MV-4-11 (cell line): ENCODE data around the gene MAN2B1.
"Not testable (repeated sequence)": the region's sequence is repeated elsewhere in the genome, so short reads cannot be mapped to it uniquely, and the experiment has no call there.

Experiments
- DNase-seq: peaks from one replicate; lab custom pipeline; 2025; lab: John Stamatoyannopoulos, UW

The MAN2B1 gene

DNA sequence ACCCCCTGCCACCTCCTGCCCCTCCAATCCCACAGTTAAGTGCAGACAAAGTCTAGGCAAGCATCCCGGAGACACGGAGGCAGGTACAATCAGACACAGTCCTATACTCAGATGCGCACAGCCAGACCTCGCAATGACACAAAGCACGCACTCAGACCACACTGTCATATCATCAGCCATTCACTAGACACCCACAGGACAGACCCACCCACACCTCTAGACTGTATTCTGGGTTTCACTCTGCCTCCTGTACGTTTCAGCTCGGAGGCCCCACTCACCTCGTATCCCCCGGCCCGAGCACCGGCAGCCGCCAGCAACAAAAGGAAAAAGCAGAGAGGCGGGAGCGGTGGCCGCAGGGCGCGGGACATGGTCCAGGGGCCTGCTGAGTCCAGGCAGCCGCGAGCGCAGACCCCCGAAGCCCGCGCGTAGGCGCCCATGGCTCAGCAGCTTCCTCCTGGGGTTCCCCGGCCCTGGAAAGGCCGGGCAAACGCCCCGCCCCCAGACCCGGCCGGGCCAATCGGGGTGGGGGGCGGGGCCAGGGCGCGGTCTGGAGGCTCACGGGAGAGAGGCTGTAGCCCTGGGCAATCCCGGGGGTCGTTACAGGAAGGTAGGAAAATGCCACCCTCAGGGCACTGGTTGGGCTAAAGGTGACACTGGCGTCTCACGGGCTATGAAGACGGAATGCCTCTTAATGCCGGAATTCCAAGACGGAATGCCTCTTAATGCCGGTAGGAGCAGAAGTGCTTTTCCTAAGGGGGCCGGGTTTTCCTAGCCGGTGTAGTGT, at the start of gene MAN2B1, which contains the start of gene WDR83:
Gene MAN2B1 (minus strand): TSS at position 478 of the 784 bp plus-strand sequence. CDS start 41 bp downstream, at position 437.
Gene WDR83 (plus strand): TSS at position 543 of the 784 bp plus-strand sequence. CDS start 2,984 bp downstream, outside the sequence.
- DNase-seq = peak; percentile 81

DNA sequence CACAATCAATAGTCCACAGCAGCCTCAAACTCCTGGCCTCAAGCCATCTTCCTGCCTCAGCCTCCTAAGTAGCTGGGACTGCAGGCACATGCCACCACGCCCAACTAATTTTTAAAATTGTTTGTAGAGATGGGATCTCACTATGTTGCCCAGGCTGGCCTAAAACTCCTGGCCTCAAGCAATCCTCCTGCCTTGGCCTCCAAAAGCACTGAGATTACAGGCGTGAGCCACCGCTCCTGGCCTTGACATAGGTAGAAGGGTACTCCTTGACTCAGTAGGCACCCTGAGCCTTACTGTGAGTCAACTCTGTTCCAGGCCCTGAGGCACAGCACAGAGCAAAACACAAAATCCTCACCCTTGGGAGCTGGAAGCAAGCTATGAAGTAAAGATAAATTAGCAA, 49.4 kb upstream of the MAN2B1 start:
- DNase-seq = no peak

DNA sequence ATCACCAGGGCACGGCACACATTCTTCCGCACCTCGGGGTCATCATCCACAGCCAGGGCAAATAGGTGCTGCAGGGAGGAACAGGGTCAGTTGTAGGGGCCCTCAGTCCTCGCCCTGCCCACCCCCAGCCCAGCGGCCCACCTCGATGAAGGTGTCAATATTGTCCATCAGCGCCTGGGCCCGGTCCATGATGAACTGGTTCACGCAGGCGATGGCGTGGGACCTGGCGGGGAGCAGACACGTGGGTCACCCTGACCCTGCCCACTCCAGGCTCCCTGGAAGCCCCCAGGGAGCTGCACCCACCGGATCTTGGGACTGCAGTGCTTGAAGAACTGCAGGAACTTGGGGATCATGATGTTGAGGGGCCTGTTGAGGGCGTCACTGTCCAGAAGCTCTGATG, 48.6 kb upstream of the MAN2B1 start:
- no peak for DNase-seq

DNA sequence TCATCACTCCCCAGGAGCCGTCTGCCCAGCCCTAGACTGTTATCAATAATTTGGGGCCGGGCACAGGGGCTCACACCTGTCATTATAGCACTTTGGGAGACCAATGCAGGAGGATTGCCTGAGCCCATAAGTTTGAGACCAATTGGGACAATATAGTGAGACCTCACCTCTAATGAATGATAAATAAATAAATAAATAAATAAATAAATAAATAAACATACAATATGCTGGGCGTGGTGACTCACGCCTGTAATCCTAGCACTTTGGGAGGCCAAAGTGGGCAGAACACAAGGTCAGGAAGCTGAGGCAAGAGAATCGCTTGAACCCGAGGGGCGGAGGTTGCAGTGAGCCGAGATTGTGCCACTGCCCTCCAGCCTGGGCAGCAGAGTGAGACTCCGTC, 46.8 kb upstream of the MAN2B1 start:
- DNase-seq = not testable (repeated sequence)

DNA sequence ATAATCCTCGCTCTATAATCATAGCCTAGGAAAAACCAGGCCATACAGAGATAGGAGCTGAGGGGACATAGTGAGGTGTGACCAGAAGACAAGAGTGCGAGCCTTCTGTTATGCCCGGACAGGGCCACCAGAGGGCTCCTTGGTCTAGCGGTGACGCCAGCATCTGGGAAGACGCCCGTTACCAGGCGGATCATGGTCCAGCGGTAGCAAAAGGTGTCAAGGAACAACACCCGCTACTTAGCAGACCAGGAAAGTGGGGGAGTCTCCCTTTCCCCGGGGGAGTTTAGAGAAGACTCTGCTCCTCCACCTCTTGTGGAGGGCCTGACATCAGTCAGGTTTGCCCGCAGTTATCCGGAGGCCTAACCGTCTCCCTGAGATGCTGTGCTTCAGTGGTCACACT, 45.5 kb upstream of the MAN2B1 start:
- not testable (repeated sequence) for DNase-seq

DNA sequence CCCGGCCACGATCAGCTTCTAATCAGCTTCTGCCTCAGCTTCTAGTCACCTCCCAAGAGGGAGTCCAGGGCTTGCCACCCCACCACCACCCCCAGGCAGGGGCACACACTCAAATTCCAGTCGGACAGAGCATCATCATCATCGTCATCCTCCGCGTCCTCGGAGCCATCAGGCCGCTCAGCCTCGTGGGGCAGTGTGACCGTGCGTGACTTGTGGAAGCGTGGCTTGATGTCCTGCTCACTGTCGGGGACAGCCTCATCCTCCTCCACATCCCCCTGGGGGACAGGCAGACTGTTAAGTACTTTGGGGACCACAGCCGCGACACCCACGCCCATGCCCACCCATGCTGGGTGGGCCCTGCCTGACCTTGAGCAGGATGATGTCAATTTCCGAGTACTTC, 44.6 kb upstream of the MAN2B1 start:
- DNase-seq = no peak

DNA sequence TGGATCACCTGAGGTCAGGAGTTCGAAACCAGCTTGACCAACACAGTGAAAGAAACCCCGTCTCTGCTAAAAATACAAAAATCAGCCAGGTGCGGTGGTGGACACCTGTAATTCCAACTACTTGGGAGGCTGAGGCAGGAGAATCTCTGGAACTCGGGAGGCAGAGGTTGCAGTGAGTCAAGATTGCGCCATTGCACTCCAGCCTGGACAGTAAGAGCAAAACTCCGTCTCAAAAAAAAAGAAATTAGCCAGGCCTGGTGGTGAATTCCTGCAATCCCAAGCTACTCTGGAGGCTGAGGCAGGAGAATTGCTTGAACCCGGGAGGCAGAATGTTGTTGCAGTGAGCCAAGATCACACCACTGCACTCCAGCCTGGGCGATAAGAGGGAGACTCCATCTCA, 42.1 kb upstream of the MAN2B1 start:
- DNase-seq = no peak

DNA sequence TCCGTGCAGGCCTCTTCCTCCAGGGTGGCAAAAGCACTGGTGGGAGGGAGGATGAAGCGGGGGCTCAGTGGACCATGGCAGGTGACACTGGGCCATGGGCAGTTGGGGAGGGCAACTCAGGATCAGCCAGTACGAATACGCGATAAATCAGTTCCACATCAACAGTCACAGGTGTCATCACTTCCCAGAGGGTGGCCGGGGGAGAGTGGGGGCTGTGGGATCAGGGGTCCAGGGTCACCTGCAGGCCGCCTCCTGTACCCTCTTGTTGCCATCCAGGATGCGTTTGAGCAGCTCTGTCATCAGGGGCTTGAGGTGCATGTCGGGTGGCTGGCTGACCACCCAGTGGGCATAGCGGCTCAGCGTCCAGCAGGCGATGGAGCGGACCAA, 39.8 kb upstream of the MAN2B1 start:
- DNase-seq = no peak

DNA sequence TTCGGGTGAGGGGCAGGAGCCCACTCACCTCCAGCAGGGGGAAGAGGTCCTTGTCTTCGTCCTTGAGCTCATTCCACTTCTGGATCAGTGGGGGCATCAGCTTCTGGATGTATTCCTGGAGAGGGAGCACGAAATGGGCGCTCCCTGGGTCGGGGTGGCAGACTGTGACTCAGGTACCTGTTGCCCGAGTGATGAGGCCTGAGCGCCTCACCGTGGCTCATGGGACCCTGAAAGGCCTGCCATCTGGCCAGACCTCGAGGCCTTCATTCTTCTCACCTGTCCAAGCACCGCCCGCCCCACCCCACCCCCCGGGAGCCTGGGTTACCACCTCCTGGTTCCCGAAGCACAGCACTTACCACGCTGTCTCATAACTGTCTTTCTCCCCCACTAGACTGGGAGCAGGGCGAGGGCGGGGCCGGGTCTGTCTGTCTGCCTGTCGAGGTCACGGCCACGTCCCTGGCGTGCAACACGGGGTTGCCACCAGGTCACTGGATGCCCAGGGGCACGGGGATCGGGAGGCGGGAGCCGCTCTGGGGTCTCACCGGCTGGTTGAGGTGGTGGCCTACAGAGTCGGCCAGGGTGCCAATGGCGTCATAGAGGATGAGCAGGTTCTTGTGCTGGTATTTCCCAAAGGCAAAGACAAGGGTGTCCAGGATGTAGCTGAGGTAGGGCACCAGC, 39.3 kb upstream of the MAN2B1 start:
- DNase-seq = no peak

DNA sequence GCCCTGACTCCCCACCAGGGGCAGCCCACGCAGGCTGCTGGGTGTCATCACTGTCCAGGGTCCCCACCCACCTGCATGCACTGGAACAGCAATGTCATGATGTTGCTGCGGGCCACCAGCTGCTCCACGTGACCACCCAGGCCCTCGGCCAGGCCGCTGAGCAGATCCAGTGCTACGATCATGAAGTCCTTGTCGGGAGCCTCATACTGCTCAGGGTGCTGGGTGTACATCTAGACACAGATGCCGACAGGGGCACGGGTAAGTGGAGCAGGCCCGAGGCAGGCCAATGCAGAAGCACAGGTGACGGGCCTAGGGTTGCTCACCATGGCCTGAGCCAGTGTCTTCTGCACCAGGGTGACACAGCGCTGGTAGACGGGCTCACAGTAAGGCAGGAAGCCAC, 38.6 kb upstream of the MAN2B1 start:
- no peak for DNase-seq

DNA sequence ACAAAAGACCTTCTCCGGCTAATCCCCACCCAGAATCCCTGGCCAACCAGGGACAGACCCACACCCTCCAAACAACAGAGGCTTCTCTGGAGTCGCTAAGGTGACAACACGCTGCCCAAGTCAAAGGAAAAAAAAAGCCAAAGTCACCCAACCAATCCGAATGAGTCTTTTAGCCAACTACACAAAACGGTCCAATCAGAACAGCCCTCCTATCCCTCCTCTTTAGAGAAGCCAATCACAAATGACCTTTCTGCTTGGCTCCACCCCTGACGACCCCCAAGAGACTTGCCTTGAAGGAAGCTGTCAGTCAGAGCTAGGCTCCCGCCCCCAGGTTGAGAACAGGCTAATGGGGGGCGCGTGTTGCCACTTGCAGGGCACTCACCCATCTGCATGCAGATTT, 36.5 kb upstream of the MAN2B1 start:
- DNase-seq = peak; percentile 68

DNA sequence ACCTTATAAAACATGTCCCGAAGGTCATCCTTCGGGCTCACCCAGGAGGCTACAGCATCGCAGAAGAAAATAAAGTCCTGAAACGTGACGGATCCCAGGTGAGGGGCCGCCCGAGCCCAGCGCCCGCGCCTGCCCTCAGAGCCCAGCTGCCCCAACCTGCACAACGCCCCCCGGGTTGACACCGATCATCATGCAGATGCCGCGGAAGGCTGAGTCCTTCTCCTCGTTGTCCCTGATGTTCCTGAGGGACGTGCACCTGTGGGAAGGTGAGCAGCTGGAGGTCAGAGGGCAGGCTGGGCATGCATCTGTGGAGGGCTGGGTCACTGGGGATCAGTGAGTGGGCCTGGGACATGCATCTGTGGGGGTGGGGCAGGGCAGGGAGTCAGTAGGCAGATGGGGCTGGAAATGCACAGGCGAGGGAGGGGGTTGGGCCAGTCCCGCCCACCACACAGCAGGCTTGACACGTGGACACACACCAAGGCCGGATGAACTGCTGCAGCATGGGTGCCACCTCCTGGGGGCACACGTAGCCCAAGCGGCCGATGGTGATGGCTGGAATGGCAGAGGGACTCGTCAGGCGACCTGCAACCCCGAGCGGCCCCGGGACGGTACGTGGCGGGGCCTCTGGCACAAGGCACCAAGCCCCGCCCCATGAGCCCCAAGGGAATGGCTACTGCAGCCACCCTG, 35.2 kb upstream of the MAN2B1 start:
- DNase-seq = no peak

DNA sequence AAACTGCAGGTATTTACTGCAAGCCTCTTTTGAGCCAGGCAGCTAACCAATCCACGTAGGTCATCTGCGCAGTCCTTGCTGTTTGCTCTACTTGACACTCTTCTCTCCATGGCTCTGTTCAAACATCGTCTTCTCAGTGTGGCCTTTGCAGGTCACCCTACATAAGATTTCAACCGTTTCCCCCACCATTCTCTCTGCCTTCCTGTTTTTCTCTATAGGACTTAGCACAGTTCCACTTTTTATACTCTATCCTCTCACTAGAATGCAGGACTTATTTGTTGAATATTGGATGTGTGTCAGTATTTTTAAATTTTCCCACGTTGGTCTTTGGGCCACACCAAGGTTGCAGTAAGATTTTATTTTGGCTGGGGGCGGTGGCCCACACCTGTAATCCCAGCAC, 31.6 kb upstream of the MAN2B1 start:
- DNase-seq = peak; percentile 45

DNA sequence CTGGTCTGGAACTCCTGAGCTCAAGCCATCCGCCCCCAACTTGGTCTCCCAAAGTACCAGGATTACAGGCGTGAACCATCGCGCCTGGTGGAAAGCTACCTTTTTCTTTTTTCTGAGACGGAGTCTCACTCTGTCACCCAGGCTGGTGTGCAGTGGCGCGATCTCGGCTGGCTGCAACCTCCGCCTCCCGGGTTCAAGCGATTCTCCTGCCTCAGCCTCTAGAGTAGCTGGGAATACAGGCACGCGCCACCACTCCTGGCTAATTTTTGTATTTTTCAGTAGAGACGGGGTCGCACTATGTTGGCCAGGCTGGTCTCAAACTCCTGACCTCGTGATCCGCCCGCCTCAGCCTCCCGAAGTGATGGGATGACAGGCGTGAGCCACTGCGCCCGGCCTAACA, 30.9 kb upstream of the MAN2B1 start:
- DNase-seq = not testable (repeated sequence)

DNA sequence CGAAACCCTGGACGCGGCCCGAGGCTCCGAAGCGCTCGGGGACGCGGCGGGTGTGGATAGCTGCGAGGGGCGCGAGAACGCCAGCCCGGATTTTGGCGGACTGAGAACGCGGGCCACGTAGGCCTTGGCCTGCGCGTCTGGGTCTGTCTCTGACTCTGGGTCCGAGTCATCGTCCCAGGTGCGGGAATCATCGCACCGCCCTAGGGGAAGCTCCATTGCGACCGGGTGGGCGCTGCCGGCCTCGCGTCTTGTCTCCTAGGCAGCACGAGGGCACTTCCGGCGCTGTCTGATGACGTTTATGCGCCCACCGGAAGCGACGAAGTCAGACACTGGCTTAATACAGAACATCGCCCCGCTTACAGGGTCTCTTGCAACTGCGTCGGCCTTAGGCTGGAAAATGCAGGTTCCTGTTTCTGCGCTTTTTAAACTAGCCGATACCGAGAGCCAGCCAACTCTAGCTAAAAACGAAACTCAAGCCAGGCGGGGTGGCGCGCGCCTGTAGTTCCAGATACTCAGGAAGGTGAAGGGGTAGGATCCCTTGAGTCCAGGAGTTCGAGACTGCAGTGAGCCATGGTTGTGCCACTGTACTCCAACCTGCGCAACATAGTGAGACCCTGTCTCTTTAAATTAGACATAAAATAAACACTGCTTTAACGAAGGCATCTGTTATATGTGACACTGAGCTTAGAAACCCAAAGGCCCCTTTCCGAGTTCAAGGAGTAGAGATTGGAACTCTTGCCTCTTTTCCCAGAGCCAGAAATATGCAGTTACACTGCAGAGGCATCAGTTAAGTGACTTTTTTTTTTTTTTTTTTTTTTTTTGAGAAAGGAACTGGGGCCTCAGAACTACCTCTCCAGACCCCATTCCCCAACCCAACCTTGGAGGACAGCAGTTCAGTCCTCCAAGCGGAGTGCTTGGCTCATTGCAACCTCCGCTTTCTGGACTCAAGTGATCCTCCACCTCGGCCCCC, 30.1 kb upstream of the MAN2B1 start, which contains the start of gene FBXW9:
Gene FBXW9 (minus strand): TSS at position 266 of the 970 bp plus-strand sequence. CDS start 50 bp downstream, at position 216.
- DNase-seq = peak; percentile 99

DNA sequence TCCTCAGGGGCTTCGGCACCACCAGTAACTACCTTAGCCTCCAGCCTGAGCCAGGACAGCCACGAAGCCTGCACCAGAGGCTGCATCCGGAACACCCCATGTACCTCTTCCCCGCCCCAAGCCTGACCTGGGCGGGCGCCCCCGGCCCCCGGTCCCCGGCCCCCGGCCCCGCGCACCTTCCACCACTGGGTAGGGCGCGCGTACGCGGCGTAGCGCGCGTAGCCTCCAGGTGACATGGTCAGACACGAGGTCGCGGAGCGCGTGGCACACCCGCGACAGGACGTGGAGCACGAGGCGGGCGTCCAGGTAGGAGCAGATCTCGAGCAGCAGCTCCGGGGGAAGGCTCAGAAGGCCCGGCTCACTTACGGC, 29.4 kb upstream of the MAN2B1 start:
- DNase-seq = no peak

DNA sequence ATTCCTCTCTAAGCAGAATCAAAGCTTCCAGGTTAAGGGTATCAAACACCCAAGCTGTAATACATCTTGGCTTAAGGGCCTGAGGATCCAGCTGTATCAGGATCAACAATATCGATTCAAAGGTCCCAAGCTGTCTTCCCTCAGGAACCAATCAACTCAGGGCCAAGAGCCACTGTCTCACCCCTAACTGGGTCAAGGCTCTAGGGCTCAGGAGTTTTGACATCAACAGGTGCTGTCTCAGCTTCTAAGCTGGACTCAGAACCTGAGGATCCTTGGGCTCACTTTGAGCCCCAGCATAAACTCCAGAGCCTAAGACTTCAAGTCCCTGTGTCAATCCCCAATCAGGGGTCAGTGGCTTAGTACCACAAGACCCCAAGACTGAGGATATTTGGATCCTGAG, 29.0 kb upstream of the MAN2B1 start:
- no peak for DNase-seq

DNA sequence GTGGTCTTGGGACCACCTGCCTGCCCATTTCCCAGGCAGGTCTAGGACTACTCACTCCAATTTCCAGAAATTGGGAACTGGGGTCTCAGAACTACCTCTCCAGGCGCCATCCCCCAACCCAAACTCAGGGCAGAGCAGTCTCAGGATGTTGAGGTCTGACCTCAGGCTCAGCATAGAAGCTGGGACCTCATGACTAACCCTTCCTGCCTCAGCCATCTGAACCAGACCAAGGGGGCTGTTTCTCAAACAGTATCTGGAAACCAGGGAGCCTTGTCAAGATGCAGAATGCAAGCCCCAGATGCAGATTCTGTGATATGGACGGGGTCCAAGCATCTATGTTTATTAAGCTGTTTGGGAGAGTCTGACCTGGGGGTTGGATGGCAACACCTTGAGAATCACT, 28.6 kb upstream of the MAN2B1 start:
- DNase-seq = peak; percentile 49

DNA sequence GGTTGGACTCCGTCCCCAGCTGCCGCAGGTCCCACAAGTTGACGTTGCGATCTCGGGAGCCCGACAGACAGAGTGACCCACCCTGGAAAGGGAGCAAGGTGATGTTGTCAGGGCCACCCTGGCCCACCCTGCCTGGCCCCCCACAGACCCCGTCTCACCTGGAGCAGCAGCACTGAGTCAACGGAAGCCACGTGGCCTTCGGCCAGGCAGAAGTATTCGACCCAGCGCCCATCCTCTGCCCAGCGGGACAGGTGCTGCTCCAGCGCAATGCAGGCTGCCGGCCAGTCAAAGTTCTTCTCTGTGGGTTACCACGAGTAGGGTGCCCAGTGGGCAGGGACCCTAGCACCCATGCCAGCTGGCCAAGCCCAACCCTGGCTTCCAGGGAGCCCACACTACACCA, 28.1 kb upstream of the MAN2B1 start:
- DNase-seq = no peak

DNA sequence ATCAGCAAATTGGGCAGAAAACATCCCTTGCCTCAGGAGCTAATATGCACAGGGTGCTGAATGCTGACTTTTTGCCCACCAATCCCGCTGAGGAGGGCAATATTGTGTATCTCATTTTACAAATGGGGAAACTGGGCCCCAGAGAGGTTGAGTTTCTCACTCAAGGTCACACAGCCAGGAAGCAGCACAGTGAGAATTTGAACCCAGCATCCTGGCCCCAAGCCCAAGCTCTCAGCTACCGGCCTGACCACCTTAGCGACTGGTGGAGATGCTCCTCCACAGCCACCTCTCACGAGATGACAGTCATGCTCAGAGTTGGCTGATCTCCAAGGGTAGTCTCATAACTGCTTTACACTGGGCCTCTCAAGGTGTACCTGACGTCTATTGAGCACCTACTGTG, 26.4 kb upstream of the MAN2B1 start:
- DNase-seq = no peak

DNA sequence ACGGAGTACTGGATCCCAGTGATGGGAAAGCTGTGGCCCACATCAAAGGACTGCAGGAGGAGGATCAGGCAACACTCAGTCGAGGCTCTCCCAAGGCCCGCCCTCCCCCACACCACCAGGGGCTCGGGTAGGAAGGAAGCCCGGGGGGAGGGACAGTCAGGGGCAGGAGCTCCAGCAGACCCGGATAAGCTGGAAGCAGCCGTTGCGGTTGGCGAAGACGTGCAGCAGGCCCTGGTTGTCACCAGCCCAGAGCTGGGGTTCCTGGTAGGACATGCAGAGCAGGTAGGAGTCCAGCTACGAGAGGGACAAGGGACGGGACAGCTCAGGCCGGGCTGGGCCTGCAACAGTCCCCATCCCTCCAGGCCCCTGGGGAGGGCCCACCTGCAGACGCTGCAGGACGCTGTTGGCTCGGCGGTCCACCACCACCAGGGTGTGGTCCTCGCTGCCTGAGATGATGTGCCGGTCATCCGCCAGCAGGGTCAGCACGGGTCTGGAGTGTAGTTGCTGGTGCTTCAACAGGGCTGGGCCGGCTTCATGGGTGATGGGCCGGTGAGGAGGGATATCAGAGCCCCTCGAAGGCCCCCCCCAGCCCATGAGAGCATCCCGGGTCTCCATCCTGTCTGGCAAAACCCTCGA, 23.2 kb upstream of the MAN2B1 start:
- no peak for DNase-seq
